SW480 (cell line): ENCODE results near the gene ROBO2.

ENCODE experiments used
- DNase-seq: peaks from one replicate; pipeline ENCODE4 v3.0.0-alpha.2; 2016; ENCODE audit warnings: low spot score

The ROBO2 gene

GRCh38 chr3:77682162-77682561, 642.3 kb downstream of the ROBO2 start:
- no peak for DNase-seq

- DNase-seq = no peak
Measured at GRCh38 chr3:77684115-77684514, 644.2 kb downstream of the ROBO2 start.

GRCh38 chr3:77685713-77686112, 645.8 kb downstream of the ROBO2 start:
- no peak for DNase-seq

GRCh38 chr3:77686560-77686959, 646.7 kb downstream of the ROBO2 start:
- DNase-seq = no peak

- DNase-seq = no peak
Measured at GRCh38 chr3:77687545-77687944, 647.6 kb downstream of the ROBO2 start.

GRCh38 chr3:77690284-77690845, 650.5 kb downstream of the ROBO2 start:
- no peak for DNase-seq

- DNase-seq = no peak
Measured at GRCh38 chr3:77693147-77693546, 653.2 kb downstream of the ROBO2 start.

- DNase-seq = no peak
Measured at GRCh38 chr3:77699125-77699691, 659.3 kb downstream of the ROBO2 start.
